SK-N-SH treated with all-trans-retinoic acid at 6 μM for 48 hours (cell line): ENCODE data around the gene RNH1.

Source experiments
- ATAC-seq: fragments of 200-7000 bp; cut with Tn5 transposase; 3 replicates; pipeline ENCODE4 v1.9.1; 2020; ENCODE audit warnings: mild to moderate bottlenecking, moderate library complexity
- ARNTL ChIP-seq: fragments of 450-650 bp; formaldehyde crosslinking; IDR thresholded peaks from 2 replicates; pipeline ENCODE4 v1.5.0; 2020; ENCODE audit warnings: low read depth, mild to moderate bottlenecking, moderate library complexity, borderline replicate concordance
- BACH2 ChIP-seq: fragments of 250-450 bp; sonication (Bioruptor Pico); IDR thresholded peaks from 2 replicates; pipeline ENCODE4 v1.9.0; 2021; ENCODE audit warnings: mild to moderate bottlenecking, borderline replicate concordance
- CSDC2 ChIP-seq: fragments of 250-450 bp; sonication (Bioruptor Pico); IDR thresholded peaks from 2 replicates; pipeline ENCODE4 v1.5.0; 2020; ENCODE audit warnings: mild to moderate bottlenecking, moderate library complexity
- CSRNP3 ChIP-seq: fragments of 250-450 bp; sonication (Bioruptor Pico); IDR thresholded peaks from 2 replicates; pipeline ENCODE4 v1.5.1; 2021; ENCODE audit warnings: mild to moderate bottlenecking, moderate library complexity
- ESRRG ChIP-seq: fragments of 250-450 bp; sonication (Bioruptor Pico); IDR thresholded peaks from 2 replicates; pipeline ENCODE4 v1.6.1; 2021; ENCODE audit warnings: mild to moderate bottlenecking
- ISL1 ChIP-seq: fragments of 250-450 bp; sonication (Bioruptor Pico); IDR thresholded peaks from 2 replicates; pipeline ENCODE4 v2.1.2; 2022; ENCODE audit warnings: mild to moderate bottlenecking, moderate library complexity
- OSR1 ChIP-seq: fragments of 250-450 bp; sonication (Bioruptor Pico); IDR thresholded peaks from 2 replicates; pipeline ENCODE4 v1.8.0; 2022; ENCODE audit warnings: moderate library complexity, mild to moderate bottlenecking, inconsistent platforms
- POU6F1 ChIP-seq: fragments of 250-450 bp; sonication (Bioruptor Pico); IDR thresholded peaks from 2 replicates; pipeline ENCODE4 v1.8.0; 2021; ENCODE audit warnings: low read depth, mild to moderate bottlenecking, moderate library complexity, borderline replicate concordance
- PPARA ChIP-seq: fragments of 250-450 bp; sonication (Bioruptor Pico); IDR thresholded peaks from 2 replicates; pipeline ENCODE4 v1.5.0; 2020; ENCODE audit warnings: mild to moderate bottlenecking, borderline replicate concordance
- RARB ChIP-seq: fragments of 250-450 bp; sonication (Bioruptor Pico); IDR thresholded peaks from 2 replicates; pipeline ENCODE4 v1.8.0; 2021; ENCODE audit warnings: mild to moderate bottlenecking, moderate library complexity
- SNAI2 ChIP-seq: fragments of 250-450 bp; sonication (Bioruptor Pico); IDR thresholded peaks from 2 replicates; pipeline ENCODE4 v1.5.0; 2020; ENCODE audit warnings: mild to moderate bottlenecking, moderate library complexity
- TCF4 ChIP-seq: fragments of 250-450 bp; sonication (Bioruptor Pico); IDR thresholded peaks from 2 replicates; pipeline ENCODE4 v1.8.0; 2021; ENCODE audit warnings: mild to moderate bottlenecking, moderate library complexity, borderline replicate concordance
- TOX ChIP-seq: fragments of 250-450 bp; sonication (Bioruptor Pico); IDR thresholded peaks from 2 replicates; pipeline ENCODE4 v1.8.0; 2021; ENCODE audit warnings: mild to moderate bottlenecking, moderate library complexity, borderline replicate concordance
- TSHZ2 ChIP-seq: fragments of 250-450 bp; sonication (Bioruptor Pico); IDR thresholded peaks from 2 replicates; pipeline ENCODE4 v1.5.0; 2020; ENCODE audit warnings: mild to moderate bottlenecking, moderate library complexity
- ZC3H10 ChIP-seq: fragments of 250-450 bp; sonication (Bioruptor Pico); IDR thresholded peaks from 2 replicates; pipeline ENCODE4 v1.5.1; 2021; ENCODE audit warnings: mild to moderate bottlenecking, moderate library complexity
- ZFP3 ChIP-seq: fragments of 250-450 bp; sonication (Bioruptor Pico); IDR thresholded peaks from 2 replicates; pipeline ENCODE4 v1.5.0; 2020; ENCODE audit warnings: mild to moderate bottlenecking, moderate library complexity
- ZFP30 ChIP-seq: fragments of 450-650 bp; formaldehyde crosslinking; IDR thresholded peaks from 2 replicates; pipeline ENCODE4 v1.5.0; 2022; ENCODE audit warnings: mild to moderate bottlenecking, moderate library complexity
- ZNF565 ChIP-seq: fragments of 450-650 bp; formaldehyde crosslinking; conservative IDR thresholded peaks from 2 replicates; pipeline ENCODE4 v1.5.0; 2020; ENCODE audit warnings: low read depth, mild to moderate bottlenecking, moderate library complexity
- ZNF8 ChIP-seq: fragments of 450-650 bp; formaldehyde crosslinking; IDR thresholded peaks from 2 replicates; pipeline ENCODE4 v1.5.0; 2020; ENCODE audit warnings: mild to moderate bottlenecking, moderate library complexity
- TF ChIP-seq, protein P1 (sequence below): fragments of 250-450 bp; sonication (Bioruptor Pico); IDR thresholded peaks from 2 replicates; pipeline ENCODE4 v1.5.1; 2020; ENCODE audit warnings: low read depth, mild to moderate bottlenecking, moderate library complexity
- TF ChIP-seq, protein P2 (sequence below): fragments of 250-450 bp; sonication (Bioruptor Pico); IDR thresholded peaks from 2 replicates; pipeline ENCODE4 v1.8.0; 2020; ENCODE audit warnings: mild to moderate bottlenecking, moderate library complexity, borderline replicate concordance

The RNH1 gene

DNA sequence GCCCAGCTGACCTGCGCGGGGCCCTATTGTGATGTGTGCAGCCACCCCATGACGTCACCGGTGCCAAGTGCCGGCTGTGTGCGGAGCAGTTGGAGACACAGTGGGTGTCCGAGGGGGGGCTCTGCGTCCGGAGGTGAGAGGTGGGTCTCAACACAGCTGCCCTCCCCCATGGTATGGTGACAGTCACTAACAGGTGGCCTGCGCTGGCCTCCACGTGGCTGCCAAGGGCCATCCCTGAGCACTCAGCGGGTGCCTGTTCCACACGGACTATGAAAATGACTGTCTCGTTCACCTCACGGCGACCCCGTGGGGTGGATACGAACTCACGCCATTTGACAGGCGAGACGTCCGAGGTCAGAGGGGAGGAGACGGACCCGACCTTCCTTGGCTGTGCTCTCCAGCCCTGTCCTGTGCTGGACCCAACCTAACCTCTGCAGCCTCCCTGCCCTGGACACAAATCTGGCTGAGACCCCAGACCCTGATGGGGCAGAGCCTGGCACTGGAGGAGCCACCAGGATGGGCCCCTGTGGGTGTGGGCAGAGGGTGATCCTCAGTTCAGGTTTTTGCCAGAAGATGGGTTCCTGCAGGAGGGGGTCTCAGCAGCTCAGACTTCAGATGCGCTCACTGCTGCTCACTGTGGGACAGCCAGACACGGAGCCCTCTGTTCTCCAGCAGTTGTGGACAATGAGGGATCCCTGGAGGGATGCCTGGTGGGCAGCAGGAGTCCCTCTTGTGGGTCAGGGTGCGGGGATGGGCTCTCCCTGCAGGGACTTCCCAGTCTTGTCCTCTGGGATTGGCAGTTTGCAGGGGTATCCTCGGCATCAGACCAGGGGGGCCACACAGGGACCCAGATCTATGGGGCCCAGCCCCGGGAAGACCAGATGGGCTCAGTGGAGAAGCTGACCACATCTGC lies 22.0 kb upstream of the RNH1 start:
- TF ChIP-seq TCF4 (CRISPR knock-in tag), result no peak
- TF ChIP-seq BACH2 (CRISPR knock-in tag), result no peak
- TF ChIP-seq, protein P1, sequence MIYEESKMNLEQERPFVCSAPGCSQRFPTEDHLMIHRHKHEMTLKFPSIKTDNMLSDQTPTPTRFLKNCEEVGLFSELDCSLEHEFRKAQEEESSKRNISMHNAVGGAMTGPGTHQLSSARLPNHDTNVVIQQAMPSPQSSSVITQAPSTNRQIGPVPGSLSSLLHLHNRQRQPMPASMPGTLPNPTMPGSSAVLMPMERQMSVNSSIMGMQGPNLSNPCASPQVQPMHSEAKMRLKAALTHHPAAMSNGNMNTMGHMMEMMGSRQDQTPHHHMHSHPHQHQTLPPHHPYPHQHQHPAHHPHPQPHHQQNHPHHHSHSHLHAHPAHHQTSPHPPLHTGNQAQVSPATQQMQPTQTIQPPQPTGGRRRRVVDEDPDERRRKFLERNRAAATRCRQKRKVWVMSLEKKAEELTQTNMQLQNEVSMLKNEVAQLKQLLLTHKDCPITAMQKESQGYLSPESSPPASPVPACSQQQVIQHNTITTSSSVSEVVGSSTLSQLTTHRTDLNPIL (CRISPR knock-in tag), result no peak
- TF ChIP-seq ESRRG, result no peak
- TF ChIP-seq CSRNP3 (CRISPR knock-in tag), result no peak
- no peak for TF ChIP-seq SNAI2 (CRISPR knock-in tag)
- TF ChIP-seq RARB, result no peak
- TF ChIP-seq CSDC2, result no peak
- TF ChIP-seq TSHZ2, result no peak
- TF ChIP-seq, protein P2, sequence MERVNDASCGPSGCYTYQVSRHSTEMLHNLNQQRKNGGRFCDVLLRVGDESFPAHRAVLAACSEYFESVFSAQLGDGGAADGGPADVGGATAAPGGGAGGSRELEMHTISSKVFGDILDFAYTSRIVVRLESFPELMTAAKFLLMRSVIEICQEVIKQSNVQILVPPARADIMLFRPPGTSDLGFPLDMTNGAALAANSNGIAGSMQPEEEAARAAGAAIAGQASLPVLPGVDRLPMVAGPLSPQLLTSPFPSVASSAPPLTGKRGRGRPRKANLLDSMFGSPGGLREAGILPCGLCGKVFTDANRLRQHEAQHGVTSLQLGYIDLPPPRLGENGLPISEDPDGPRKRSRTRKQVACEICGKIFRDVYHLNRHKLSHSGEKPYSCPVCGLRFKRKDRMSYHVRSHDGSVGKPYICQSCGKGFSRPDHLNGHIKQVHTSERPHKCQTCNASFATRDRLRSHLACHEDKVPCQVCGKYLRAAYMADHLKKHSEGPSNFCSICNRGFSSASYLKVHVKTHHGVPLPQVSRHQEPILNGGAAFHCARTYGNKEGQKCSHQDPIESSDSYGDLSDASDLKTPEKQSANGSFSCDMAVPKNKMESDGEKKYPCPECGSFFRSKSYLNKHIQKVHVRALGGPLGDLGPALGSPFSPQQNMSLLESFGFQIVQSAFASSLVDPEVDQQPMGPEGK (CRISPR knock-in tag), result no peak
- no peak for TF ChIP-seq ISL1 (CRISPR knock-in tag)
- TF ChIP-seq PPARA, result no peak
- TF ChIP-seq OSR1 (CRISPR knock-in tag), result no peak
- TF ChIP-seq ZNF565, result no peak
- no peak for TF ChIP-seq TOX
- TF ChIP-seq ZC3H10 (CRISPR knock-in tag), result no peak
- no peak for TF ChIP-seq ARNTL (CRISPR knock-in tag)
- TF ChIP-seq POU6F1, result no peak
- no peak for TF ChIP-seq ZFP3 (CRISPR knock-in tag)
- TF ChIP-seq, all 23 proteins: peak for 0
- peak; percentile 12 for ATAC-seq

DNA sequence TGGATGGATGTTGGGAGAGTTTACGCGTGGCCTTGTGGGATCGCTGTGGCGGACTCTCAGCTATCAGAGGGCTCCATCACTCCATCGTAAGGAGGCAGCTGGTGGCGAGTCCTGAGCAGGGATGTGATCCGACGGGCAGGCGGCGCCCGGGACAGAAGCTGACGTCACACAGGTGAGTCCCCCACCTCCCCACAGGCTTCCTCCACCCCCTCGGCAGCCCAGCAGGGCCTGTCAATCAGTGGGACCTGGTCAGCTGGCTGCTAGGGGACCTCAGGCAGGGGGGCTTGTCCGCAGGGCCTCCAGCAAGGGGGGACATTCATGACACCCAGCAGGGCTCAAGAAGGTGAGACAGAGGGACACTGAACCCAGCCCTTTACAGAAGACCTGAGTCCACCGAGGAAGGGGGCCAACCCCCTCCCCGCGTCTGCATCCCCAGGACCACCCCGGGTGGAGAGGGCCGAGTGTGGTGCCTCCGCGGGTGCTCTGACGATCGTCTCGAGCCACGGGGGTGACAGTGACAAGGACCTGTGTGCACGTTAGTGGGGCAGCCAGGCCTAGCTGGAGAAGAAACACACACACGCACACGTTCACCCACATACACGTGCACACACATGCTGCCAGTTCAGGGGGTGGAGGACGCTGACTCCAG lies 21.2 kb upstream of the RNH1 start:
- TF ChIP-seq ZFP30 (no peak), ZC3H10 (CRISPR knock-in tag) (no peak), BACH2 (CRISPR knock-in tag) (no peak), TOX (no peak), ZNF8 (CRISPR knock-in tag) (no peak), OSR1 (CRISPR knock-in tag) (no peak), ESRRG (no peak), TSHZ2 (no peak), ZNF565 (no peak), RARB (no peak)
- ATAC-seq, result no peak
